NCI-H1417 (cell line): Measurements from ENCODE around the gene TSPEAR.

Experiments used
- DNase-seq, 3 experiments: peaks; one replicate each; lab custom pipeline; 2025; lab: John Stamatoyannopoulos, UW

The TSPEAR gene

GRCh38 chr21:44549525-44550211 lies 161.7 kb downstream of the TSPEAR start:
- no peak for DNase-seq

- no peak for DNase-seq
These were observed 162.4 kb downstream of the TSPEAR start for GRCh38 chr21:44548922-44549321.

DNA sequence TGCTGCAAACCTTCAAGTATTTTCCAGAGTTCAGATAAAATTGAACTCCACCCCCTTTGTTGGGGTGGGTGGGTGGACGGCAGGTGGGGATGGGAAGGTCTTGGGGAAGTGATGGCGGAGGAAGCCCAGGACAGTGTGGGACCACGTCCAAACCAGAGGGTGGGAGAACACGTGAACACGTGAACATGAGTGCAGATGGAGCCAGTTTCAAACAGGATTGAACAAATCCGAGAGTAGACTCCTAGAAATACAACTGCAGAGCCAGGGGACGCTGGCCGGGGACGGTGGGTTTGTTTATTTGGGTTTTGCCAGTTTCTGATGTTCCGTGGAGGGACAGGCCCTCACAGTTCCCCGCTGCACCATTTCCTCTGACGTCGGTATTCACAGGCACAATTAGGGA lies 163.0 kb downstream of the TSPEAR start:
- no peak for DNase-seq

DNA sequence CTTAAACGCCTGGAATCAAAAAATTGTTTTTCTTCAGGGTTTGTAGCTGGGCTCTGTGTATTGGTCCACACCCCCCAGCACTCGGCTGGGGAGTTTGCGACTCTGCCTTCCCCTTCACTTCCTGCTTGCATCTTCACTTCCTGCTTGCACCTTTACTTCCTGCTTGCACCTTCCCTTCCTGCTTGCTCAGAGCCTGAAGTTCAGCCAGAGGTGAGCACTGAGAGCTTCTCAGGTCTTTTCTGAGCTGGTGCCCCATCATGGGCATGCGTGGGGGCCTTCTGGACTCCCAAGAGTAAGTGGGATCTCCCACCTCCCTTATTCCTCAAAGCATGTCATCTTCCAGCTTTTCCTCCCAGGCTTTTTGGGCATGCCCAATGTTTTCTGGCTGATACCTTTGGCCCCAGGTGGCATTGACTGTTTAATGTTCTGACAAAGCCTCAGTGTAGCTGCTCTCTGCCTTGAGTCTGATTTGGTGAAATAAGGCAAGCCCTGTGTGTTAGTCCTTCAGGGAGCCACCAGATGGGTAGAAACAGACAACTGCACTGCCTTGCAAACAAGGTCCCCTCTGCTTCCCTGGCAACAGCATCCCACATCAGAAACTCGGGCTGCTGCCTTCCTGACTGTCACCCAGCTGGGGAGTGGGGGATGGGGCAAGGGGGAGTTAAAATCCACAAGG lies 163.6 kb downstream of the TSPEAR start:
- DNase-seq, result no peak

DNA sequence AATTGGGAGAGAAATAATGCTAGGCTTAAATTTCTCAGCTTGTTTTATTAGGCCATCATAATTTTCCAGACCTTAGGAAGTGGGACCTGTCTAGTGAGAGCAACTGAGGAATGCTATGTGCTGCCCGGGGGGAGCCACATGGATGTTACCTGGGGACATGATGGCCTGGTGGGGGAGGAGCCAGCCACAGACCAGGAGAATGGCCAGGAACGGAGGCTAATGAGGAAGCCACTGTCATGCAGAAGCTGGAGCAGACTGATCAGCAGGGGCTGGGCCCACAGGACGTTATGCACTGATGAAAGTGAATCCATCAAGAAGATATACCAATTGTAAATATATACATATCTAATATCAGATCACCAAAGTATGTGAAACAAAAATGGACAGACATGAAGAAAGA lies 166.8 kb downstream of the TSPEAR start:
- no peak for DNase-seq

GRCh38 chr21:44542716-44543115 lies 168.7 kb downstream of the TSPEAR start:
- no peak for DNase-seq

- no peak for DNase-seq
These were observed 170.6 kb downstream of the TSPEAR start for GRCh38 chr21:44540741-44541288.

DNA sequence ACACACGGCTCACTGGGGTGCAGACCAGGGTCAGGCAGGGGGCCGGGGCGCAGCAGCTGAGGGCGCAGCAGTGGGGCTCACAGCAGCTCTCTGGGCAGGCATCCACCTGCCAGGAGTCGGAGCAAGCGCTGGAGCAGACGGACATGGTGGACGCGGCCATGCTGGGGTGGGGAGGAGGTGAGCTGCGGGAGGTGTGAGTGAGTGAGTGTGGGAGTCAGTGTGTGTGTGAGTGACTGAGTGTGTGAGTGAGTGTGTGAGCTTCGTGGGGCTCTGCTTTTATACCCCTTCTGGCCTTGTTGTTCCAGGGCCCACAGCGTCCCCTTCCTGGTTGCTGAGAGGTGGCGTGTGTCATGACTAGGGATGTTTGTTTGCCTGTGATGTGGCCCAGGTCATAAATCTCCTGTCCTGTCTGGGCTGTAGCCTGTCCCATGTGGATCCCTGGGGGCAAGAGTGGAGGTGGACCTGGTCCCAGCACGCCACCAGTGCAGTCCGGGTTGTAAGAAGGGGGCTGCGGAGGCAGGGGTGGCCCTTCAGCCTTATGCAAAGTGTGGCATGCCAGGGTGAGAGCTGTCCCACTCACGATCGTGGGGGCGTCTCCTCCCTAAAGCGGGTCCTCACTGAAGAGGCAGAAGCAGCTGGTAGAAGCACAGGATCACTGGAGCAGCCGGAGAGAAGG lies 171.2 kb downstream of the TSPEAR start, which contains the start of gene KRTAP10-1:
KRTAP10-1 (minus strand) TSS at position 205 of the 676 bp plus-strand sequence; CDS start at position 160, 45 bp downstream.
- DNase-seq, result no peak

DNA sequence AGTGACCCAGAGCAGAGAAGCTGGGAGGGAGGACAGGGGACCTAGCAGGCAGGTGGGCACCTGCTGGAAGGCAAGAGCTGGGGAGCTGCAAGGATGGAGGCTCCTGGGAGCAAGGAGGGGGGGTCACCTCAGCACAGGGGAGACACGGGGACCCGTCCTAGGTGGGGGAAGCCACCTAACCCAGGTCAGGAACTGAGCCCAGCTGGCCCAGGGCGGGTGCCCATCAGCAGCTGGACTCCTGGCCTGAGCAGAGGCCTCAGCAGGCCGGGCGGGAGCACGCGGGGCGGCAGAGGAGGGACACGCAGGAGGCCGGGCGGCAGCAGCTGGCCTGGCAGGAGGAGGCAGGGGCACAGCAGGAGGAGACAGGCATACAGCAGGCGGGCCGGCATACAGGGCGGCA lies 172.3 kb downstream of the TSPEAR start:
- DNase-seq, result no peak

- DNase-seq, result no peak
These were observed 173.2 kb downstream of the TSPEAR start for GRCh38 chr21:44537930-44538911.

- DNase-seq, result no peak
These were observed 175.4 kb downstream of the TSPEAR start for GRCh38 chr21:44535963-44536362.

DNA sequence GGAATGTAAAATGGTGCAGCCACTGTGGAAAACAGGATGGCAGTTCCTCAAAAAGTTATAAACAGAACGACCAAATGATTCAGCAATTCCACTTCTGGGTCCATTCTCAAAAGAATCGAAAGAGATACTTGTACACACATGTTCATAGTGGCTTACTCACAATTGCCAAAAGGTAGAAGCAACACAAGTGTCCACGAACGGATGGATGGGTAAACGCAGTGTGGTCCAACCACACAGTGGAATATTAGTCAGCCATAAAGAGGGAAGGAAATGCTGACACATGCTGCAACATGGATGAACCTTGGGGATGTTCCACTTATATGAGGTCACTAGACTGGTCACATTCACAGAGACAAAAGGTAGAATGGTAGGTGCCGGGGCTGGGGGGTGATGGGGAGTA lies 176.7 kb downstream of the TSPEAR start:
- no peak for DNase-seq

DNA sequence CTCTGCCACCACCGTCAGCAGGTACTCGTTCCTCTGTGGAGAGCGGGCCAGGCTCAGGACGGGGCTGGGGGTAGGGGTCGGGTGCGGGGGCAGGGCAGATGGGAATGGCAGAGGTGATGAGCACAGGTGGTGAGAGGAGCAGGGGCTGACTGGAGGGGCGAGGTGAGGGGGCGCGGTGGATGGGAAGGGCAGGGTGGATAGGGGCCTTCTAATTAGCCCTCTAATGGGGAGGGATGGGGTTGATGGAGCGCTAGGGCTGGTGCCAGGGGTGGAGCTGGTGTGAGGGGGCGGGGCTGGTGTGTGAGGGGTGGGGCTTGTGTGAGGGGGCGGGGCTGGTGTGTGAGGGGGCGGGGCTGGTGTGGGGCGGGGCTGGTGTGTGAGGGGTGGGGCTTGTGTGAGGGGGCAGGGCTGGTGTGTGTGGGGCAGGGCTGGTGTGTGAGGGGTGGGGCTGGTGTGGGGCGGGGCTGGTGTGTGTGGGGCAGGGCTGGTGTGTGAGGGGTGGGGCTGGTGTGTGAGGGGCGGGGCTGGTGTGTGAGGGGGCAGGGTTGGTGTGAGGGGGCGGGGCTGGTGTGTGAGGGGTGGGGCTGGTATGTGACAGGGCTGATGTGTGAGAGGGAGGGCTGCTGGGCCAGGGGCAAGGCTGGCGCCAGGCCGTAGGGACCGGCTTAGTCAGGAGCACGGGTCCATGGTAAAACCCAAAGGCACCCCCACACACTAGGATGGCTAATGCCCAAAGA lies 177.3 kb downstream of the TSPEAR start:
- no peak for DNase-seq

- DNase-seq, result no peak
These were observed 178.1 kb downstream of the TSPEAR start for GRCh38 chr21:44533121-44533890.

- no peak for DNase-seq
These were observed 178.7 kb downstream of the TSPEAR start for GRCh38 chr21:44532712-44533111.

GRCh38 chr21:44531606-44532564 lies 179.5 kb downstream of the TSPEAR start:
- no peak for DNase-seq

DNA sequence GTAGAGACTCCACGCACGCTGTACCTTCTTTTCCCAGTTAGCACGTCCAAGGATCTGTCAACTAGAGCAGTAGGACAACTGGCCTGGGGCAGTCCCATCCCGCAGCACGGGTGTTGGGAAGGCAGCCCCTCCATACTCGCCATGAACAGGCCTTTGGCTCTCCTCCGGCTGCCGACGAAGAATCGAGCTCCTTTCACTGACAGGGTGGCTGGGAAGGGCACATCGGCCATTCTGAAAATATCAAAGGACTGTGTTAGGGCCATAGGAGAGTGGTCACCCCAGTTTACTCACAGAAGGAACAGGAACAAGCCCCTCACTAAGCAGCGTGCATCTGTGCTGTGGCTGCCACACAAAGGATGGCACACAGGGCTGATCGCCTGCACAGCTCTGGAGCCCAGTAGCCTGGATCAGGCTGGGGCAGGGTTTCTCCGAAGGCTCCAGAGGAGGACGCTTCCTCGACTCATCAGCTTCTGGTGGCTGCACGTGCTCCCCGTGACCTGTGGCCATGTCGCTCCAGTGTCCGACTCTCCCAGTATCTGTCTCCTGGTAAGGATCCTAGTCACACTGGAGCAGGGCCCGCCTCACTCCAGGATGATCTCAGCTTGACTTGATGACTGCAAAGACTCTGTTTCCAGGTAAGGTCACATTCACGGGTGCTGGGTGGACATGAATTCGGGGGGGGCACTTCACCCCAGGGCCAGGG lies 180.3 kb downstream of the TSPEAR start:
- no peak for DNase-seq

GRCh38 chr21:44530221-44530902 lies 181.0 kb downstream of the TSPEAR start:
- no peak for DNase-seq
